Erythroblast (primary cell): ENCODE measurements around the gene TRIM33.

Experiments used
- GATA1 ChIP-seq: IDR thresholded peaks from 2 replicates; pipeline ENCODE4 v1.6.1; 2011; ENCODE audit warnings: low read depth, mild to moderate bottlenecking, control low read depth, low read length, moderate library complexity
- POLR2A ChIP-seq: IDR thresholded peaks from 2 replicates; pipeline ENCODE4 v1.6.1; 2011; ENCODE audit warnings: mild to moderate bottlenecking, low read length

DNA sequence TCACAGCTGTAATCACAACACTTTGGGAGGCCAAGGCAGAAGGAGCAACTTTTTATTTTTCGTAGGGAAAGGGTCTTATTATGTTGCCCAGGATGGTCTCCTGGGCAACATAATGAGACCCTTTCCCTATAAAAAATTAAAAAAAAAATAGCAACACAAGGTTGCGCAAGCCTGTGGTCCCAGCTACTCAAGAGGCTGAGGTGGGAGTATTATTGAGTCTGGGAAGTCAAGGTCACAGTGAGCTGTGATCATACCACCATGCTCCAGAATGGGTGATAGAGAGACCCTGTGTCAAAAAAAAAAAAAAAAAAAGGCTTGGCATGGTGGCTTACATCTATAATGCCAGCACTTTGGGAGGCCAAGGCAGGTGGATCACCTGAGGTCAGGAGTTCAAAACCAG, 131.6 kb downstream of the TRIM33 start:
- no peak for TF ChIP-seq POLR2A
- no peak for TF ChIP-seq GATA1
